Left renal pelvis (tissue), 4 donors: ENCODE data around the gene LUZP4. TPM values are rescaled to one million over a fixed set of nuclear protein-coding genes. Genes with fewer than 3 reads are reported as not detected.
"Not testable (repeated sequence)": the region's sequence is repeated elsewhere in the genome, so short reads cannot be mapped to it uniquely, and the experiment has no call there.

ENCODE experiments used
- DNase-seq, 4 donors: peaks; one replicate each; pipeline ENCODE4 v3.0.0-alpha.2; 2013; ENCODE audit warnings: low read depth in 4 of 4, low spot score in 3 of 4
- polyA plus RNA-seq, 4 donors: library from polyadenylated mRNA; unstranded; fragments of 120-200 nt; gene quantifications; one replicate each; pipeline ENCODE4 v1.2.1, GENCODE V29; 2013; ENCODE audit not compliant: insufficient read length in 4 of 4

LUZP4 gene
- polyA plus RNA-seq, result not detected

GRCh38 chrX:115289465-115289864 lies at the start of gene LUZP4:
LUZP4 (plus strand) TSS chrX:115289715; CDS start chrX:115289760, 45 bp downstream.
- DNase-seq, result no peak

- DNase-seq, result no peak
Observed at GRCh38 chrX:115251458-115252233, 37.9 kb upstream of the LUZP4 start.

- no peak for DNase-seq
Observed at GRCh38 chrX:115255003-115255402, 34.5 kb upstream of the LUZP4 start.

- no peak for DNase-seq
Observed at GRCh38 chrX:115257711-115258110, 31.8 kb upstream of the LUZP4 start.

- peak in 1 of 4 donors; percentile 19 for DNase-seq
Observed at GRCh38 chrX:115259238-115259875, 30.2 kb upstream of the LUZP4 start.

- no peak for DNase-seq
Observed at GRCh38 chrX:115260330-115260729, 29.2 kb upstream of the LUZP4 start.

- no peak for DNase-seq
Observed at GRCh38 chrX:115261148-115261547, 28.4 kb upstream of the LUZP4 start.

GRCh38 chrX:115264009-115264408 lies 25.5 kb upstream of the LUZP4 start:
- DNase-seq, result no peak

- no peak for DNase-seq
Observed at GRCh38 chrX:115266300-115266699, 23.2 kb upstream of the LUZP4 start.

GRCh38 chrX:115268421-115268820 lies 21.1 kb upstream of the LUZP4 start:
- DNase-seq, result no peak

GRCh38 chrX:115269051-115269683 lies 20.3 kb upstream of the LUZP4 start:
- DNase-seq, result no peak

GRCh38 chrX:115284877-115285276 lies 4.6 kb upstream of the LUZP4 start:
- no peak for DNase-seq

GRCh38 chrX:115297189-115297588 lies 7.7 kb downstream of the LUZP4 start:
- no peak for DNase-seq

- no peak for DNase-seq
Observed at GRCh38 chrX:115311139-115311538, 21.6 kb downstream of the LUZP4 start.

GRCh38 chrX:115311601-115312001 lies 22.1 kb downstream of the LUZP4 start:
- peak in 2 of 4 donors; percentile 0 to 11 for DNase-seq

- DNase-seq, result no peak
Observed at GRCh38 chrX:115318139-115318538, 28.6 kb downstream of the LUZP4 start.

- DNase-seq, result no peak
Observed at GRCh38 chrX:115322375-115322774, 32.9 kb downstream of the LUZP4 start.

- DNase-seq, result no peak
Observed at GRCh38 chrX:115324194-115324593, 34.7 kb downstream of the LUZP4 start.

GRCh38 chrX:115329282-115329681 lies 39.8 kb downstream of the LUZP4 start:
- not testable (repeated sequence) for DNase-seq

- DNase-seq, result peak in 2 of 4 donors; percentile 36 to 46
Observed at GRCh38 chrX:115330498-115331168, 41.1 kb downstream of the LUZP4 start.

- DNase-seq, result no peak
Observed at GRCh38 chrX:115332832-115333231, 43.3 kb downstream of the LUZP4 start.
